ENCODE data around the gene RP2.

Gene RP2

DNA sequence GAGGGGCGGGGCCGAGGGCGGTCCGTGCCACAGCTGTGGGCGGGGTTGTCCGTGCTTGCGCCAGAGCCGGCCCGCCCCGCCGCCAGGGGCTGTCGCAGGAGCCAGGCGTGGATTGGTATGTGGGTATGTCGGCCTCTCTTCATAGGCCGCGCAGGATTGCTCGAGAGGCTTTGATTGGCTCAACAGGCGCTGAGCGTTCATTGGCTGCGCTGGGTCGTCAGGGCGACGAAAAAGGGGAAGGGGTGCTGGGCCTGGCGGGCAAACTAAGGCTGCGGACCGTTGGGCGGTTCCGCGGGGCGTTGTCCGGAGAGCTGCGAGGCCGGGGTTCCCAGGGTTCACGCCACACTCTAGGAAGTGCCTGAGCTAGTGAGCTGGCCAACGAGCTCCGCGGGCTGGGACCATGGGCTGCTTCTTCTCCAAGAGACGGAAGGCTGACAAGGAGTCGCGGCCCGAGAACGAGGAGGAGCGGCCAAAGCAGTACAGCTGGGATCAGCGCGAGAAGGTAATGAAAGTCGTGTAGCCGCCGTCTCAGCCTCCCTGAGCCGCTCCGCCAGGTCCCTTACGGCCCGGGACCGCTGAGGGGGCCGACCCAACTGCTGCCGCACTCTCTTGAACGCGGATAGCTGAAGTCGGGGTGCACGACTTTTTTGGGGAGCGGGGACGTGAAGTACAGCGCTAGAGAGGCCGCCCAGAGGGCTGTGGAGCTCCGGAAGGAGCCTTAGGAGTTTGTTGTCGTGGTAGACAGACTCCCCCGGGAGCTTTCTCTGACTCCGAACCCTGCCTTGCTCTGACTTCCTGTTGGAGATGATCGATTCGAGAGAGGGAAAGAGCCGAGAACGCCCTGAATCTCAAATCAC, at the start of gene RP2:
Gene RP2, plus strand, starts transcription at position 343 of the 857 bp plus-strand sequence. Its CDS starts 58 bp downstream, at position 401.
- peak; percentile 83 to 88 for DNase-seq

DNA sequence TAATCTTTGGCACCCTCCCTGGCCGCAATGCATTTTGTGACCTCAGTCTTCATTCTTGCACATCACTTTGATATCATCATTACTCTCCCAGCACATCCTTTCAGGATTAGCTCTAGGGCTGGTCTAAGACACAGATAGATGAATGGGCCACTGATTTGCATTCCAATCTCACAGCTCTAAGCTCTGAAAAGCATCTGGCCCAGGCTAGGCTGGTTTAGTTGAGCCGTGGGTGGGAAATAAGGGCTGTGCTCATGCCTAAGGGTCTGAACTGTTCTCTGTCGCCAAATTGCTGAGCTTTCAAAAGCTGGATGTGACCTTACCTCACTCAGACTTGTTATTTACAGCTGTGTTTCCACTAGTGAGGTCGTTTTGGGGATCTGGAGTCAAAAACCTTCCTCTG, 47.9 kb upstream of the RP2 start:
- DNase-seq: no peak

- no peak for DNase-seq
Observed at GRCh38 chrX:46791927-46792809, 44.7 kb upstream of the RP2 start.

- DNase-seq: no peak
Observed at GRCh38 chrX:46792810-46793188, 44.0 kb upstream of the RP2 start.

DNA sequence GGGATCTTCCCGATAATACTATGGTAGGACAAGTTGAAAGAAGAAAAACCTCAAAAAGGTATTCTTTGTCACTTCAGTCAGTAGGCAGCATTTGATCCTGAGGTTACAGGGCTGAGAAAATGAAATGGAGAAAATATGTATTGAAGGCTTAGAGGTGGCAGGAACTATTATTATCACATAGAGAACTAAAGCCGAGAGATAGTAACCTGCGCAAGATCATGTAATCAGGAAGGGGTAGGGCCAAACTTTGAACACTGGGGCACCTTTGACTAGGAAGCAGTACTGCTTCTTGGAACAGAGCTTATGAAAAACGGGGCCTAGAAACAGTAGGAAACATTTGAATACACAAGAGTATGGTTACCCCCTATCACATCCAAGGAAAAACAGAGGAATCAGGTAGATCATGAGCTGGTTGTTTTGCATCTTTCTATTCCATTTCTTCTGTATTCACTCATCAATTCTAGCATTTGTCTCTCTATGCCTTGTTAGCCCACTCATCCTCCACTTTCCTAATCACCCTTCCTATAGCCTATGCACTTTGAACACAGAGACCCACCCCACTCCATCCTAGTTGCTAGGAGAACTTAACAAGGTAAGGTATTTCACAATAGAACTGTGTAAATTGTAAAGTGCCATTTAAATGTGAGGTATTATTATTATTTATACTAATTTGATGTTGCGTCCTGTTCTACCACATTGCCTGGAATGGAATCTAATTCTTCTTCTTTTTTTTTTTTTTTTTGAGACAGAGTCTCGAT, 43.3 kb upstream of the RP2 start:
- no peak for DNase-seq

GRCh38 chrX:46796574-46797191, 40.2 kb upstream of the RP2 start:
- peak in 1 of 2 experiments; percentile 8 for DNase-seq

DNA sequence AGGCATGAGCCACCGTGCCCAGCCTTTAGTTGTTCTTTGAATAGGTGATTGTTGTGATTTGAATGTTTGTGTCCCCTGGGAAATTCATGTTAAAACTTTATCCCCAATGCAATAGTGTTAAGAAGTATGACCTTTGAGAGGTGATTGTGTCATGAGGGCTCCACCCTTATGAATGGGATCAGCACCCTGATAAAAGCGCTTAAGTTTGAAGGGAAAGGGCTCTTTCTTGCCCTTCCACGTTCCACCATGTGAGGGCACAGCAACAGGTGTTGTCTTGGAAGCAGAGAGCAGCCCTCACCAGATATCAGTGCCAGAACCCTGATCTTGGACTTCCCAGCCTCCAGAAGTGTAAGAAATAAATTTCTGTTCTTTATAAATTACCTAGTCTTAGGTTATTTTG, 33.7 kb upstream of the RP2 start:
- no peak for DNase-seq

GRCh38 chrX:46805270-46805669, 31.6 kb upstream of the RP2 start:
- DNase-seq: no peak

DNA sequence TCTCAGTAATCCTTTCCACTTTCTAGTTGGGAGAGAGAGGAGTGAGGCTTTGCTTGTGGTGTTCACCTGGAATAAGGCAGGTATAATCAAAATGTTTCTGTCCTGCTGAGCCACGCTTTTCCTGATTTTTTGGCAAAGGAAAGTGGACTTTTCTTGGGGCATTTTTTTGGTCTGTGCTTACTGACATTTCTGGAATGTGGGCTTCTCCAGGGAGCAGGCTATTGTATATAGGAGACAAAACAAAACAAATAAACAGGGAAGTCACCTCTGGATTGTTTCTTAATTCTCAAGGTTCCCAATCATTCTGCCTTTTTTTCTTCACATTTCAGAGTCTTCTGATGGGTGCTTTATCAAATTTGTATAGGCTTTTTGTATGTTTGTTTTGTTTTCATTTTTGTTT, 25.7 kb upstream of the RP2 start:
- no peak for DNase-seq

GRCh38 chrX:46812445-46812844, 24.4 kb upstream of the RP2 start:
- DNase-seq: no peak

DNA sequence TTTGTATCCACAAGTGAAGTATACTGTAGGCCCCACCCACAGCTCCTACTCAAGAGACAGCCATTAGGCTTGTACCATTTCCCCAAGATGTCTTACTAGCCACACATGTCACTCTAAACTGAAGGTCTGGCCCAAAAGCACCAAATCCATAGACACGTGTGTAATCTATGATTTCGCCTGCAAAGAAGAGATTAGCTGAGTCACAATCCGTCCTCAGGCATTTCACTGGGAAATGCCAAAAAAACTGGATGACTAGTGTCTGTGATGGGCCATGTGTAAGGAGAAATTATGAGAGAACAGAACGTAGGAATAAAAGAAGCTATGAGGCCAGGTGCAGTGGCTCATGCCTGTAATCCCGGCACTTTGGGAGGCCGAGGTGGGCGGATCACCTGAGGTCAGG, 21.9 kb upstream of the RP2 start:
- DNase-seq: no peak

DNA sequence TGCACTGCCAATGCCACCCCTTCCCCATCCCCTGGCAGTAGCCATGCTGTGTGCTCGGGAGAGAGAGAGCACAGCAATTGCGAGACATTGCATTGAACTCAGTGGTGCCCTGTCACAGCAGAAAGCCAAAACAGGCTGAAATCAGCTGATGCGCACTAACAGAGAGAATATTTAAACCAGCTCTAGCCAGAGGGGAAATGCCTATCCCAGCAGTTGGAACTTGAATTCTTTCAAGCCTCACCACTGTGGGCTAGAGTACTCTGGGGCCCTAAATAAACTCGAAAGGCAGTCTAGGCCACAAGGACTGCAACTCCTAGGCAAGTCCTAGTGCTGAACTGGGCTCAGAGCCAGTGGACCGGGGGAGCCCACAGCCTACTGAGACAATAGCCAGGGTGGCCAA, 17.7 kb upstream of the RP2 start:
- no peak for DNase-seq

GRCh38 chrX:46820391-46821100, 16.3 kb upstream of the RP2 start:
- DNase-seq: no peak

GRCh38 chrX:46823481-46823880, 13.4 kb upstream of the RP2 start:
- no peak for DNase-seq

- DNase-seq: no peak
Observed at GRCh38 chrX:46831765-46832327, 5.0 kb upstream of the RP2 start.

- DNase-seq: no peak
Observed at GRCh38 chrX:46837558-46838485, 979 bp downstream of the RP2 start.

- no peak for DNase-seq
Observed at GRCh38 chrX:46838486-46838870, 1.6 kb downstream of the RP2 start.

DNA sequence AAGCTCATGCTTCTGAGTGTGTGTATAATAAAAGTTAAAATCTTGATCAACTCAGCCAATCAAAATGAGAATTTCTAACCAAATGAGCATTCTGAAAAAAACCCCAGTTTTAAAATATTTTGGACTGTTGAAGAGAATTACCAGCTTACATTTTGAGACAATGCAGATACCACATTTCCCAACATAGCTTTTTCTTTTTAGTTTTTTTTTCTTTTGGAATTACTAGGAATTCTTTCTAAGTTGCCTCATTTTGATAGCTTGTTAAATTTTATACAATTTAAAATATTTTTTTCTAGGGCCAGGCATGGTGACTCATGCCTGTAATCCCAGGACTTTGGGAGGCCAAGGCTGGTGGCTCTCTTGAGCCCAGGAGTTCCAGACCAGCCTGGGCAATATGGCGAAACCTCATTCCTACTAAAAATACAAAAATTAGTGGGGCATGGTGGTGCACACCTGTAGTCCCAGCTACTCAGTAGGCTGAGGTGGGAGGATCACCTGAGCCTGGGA, 2.2 kb downstream of the RP2 start:
- no peak for DNase-seq

DNA sequence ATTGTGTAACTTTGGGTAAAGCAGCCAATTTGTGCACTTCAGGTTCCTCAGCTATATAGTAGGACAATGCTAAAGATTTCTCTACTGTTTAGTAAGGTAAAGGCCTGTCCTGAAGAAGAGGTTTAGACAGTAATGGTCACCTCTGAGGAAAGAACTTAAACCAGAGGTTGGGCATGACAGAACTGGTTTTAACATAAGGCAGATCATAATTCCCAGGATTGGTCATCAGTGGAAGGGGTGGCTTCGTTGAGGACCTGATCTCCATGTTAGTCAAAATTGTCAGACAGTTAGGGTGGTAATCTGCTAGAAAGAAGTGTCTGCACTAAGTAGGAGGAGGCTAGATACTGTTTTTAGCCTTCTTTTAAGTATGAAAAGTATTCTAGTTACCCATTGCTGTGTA, 4.1 kb downstream of the RP2 start:
- DNase-seq: no peak

- no peak for DNase-seq
Observed at GRCh38 chrX:46841346-46841745, 4.5 kb downstream of the RP2 start.
